ENCODE data around the gene APIP.

DNA sequence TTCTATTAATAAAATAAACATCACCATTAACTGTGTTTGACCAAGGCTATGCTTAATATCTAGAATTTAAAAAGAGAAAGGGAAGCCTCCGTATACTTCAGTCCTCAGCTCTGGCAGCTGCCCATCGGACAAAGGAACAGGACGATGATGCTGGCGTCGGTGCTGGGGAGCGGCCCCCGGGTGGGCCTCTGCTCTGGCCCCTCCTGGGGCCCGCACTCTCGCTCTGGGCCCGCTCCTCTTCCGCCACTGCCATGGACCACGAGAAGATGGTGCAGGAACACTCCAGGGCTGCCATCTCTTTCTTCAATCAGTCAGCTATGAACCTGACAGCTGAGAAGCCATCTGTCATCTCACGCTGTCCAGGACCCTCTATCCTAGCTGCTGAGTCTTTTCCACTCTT lies 25.5 kb upstream of the APIP start:
- TF ChIP-seq, protein P1, sequence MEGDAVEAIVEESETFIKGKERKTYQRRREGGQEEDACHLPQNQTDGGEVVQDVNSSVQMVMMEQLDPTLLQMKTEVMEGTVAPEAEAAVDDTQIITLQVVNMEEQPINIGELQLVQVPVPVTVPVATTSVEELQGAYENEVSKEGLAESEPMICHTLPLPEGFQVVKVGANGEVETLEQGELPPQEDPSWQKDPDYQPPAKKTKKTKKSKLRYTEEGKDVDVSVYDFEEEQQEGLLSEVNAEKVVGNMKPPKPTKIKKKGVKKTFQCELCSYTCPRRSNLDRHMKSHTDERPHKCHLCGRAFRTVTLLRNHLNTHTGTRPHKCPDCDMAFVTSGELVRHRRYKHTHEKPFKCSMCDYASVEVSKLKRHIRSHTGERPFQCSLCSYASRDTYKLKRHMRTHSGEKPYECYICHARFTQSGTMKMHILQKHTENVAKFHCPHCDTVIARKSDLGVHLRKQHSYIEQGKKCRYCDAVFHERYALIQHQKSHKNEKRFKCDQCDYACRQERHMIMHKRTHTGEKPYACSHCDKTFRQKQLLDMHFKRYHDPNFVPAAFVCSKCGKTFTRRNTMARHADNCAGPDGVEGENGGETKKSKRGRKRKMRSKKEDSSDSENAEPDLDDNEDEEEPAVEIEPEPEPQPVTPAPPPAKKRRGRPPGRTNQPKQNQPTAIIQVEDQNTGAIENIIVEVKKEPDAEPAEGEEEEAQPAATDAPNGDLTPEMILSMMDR (tag by site-specific recombination; IDR thresholded peaks at IDR 0.05) = no peak
- no peak for TF ChIP-seq ZNF792 (tag by site-specific recombination; IDR thresholded peaks at IDR 0.05)
- no peak for TF ChIP-seq ZNF24 (tag by site-specific recombination; IDR thresholded peaks at IDR 0.05)
